ENCODE results near the gene NSRP1.
A peak's percentile ranks its signal among the peaks of the same experiment; 100 is the strongest.

The NSRP1 gene

GRCh38 chr17:30235386-30236296 lies 119.0 kb downstream of the NSRP1 start, which contains the start of gene SLC6A4:
TSS of gene SLC6A4 (minus strand) at chr17:30235697. CDS start at chr17:30221958, 13,739 bp downstream.
- Histone ChIP-seq H3K4me3 (peak within 1 kb of the TSS; percentile 13 to 44 (median 24)), H3K27ac (peak within 1 kb of the TSS in 1 of 21 experiments; percentile 17)
